HEK293 (cell line): ENCODE results near the gene P3H4.

Experiments
- CTCF ChIA-PET: fragments of 350-600 bp; formaldehyde crosslinking; extraction: SDS; loops from one replicate; lab custom pipeline; 2021; ENCODE audit warnings: antibody characterized with exemption; lab: Yijun Ruan, JAX
- POLR2A ChIA-PET: fragments of 300-600 bp; formaldehyde crosslinking; extraction: SDS; loops from one replicate; lab custom pipeline; 2020; ENCODE audit warnings: antibody characterized with exemption, inconsistent platforms; lab: Yijun Ruan, JAX
- H3K27ac ChIP-seq: fragments of 200-500 bp; sonication (Bioruptor generic); 2 replicates; pipeline ENCODE4 v1.5.1; 2014; ENCODE audit warnings: low read depth, low read length, control low read depth, inconsistent platforms; ENCODE audit errors: extremely low read depth
- H3K36me3 ChIP-seq, 2 experiments: fragments of 200-500 bp in 1 of 2; sonication (Bioruptor generic) in 1 of 2; 1 replicate in 1 of 2; 2 replicates in 1 of 2; pipeline ENCODE4 v1.5.1; 2014 to 2017; ENCODE audit warnings: inconsistent platforms in 2 of 2, low read length in 2 of 2; ENCODE audit not compliant: control insufficient read depth in 2 of 2, insufficient read depth in 1 of 2
- H3K4me1 ChIP-seq: fragments of 200-500 bp; sonication (Bioruptor generic); 2 replicates; pipeline ENCODE4 v1.5.1; 2014; ENCODE audit warnings: mild to moderate bottlenecking, low read length, inconsistent platforms; ENCODE audit not compliant: control insufficient read depth, insufficient read depth
- H3K4me3 ChIP-seq: 2 replicates; pipeline ENCODE4 v1.5.1; 2011; ENCODE audit warnings: low read depth, mild to moderate bottlenecking, control low read depth, low read length, moderate library complexity
- H3K9me3 ChIP-seq: fragments of 200-500 bp; sonication (Bioruptor generic); 2 replicates; pipeline ENCODE4 v1.5.1; 2014; ENCODE audit warnings: low read depth, low read length, inconsistent platforms; ENCODE audit not compliant: control insufficient read depth, insufficient read depth
- ATF2 ChIP-seq: fragments of 450-650 bp; formaldehyde crosslinking; IDR thresholded peaks from 2 replicates; pipeline ENCODE4 v1.5.1; 2016; ENCODE audit warnings: missing biosample characterization, missing genetic modification characterization, low read depth
- GLI2 ChIP-seq: fragments of 450-650 bp; formaldehyde crosslinking; IDR thresholded peaks from 2 replicates; pipeline ENCODE4; 2017; ENCODE audit warnings: missing biosample characterization, missing genetic modification characterization, low read depth, borderline replicate concordance
- OVOL3 ChIP-seq: fragments of 450-650 bp; formaldehyde crosslinking; IDR thresholded peaks from 2 replicates; pipeline ENCODE4 v1.5.1; 2016; ENCODE audit warnings: missing biosample characterization, missing genetic modification characterization
- PBX3 ChIP-seq: sonication (generic); formaldehyde crosslinking; IDR thresholded peaks from 2 replicates; pipeline ENCODE4 v1.8.1; 2022; ENCODE audit warnings: mild to moderate bottlenecking, moderate library complexity, missing genetic modification reagents
- RBAK ChIP-seq: fragments of 450-650 bp; formaldehyde crosslinking; IDR thresholded peaks from 2 replicates; pipeline ENCODE4 v1.5.1; 2016; ENCODE audit warnings: missing biosample characterization, missing genetic modification characterization
- REPIN1 ChIP-seq: fragments of 450-650 bp; formaldehyde crosslinking; IDR thresholded peaks from 2 replicates; pipeline ENCODE4 v1.5.1; 2017; ENCODE audit warnings: missing biosample characterization, missing genetic modification characterization, low read depth
- SALL2 ChIP-seq: fragments of 450-650 bp; formaldehyde crosslinking; IDR thresholded peaks from 2 replicates; pipeline ENCODE4 v1.5.0; 2017; ENCODE audit warnings: missing biosample characterization, mild to moderate bottlenecking, missing genetic modification characterization, borderline replicate concordance
- SETDB1 ChIP-seq: IDR thresholded peaks from one replicate; pipeline ENCODE4 v1.6.1; 2017; ENCODE audit warnings: mild to moderate bottlenecking, low read length, moderate library complexity, mixed read lengths; ENCODE audit not compliant: insufficient read length
- TSHZ1 ChIP-seq: fragments of 450-650 bp; formaldehyde crosslinking; IDR thresholded peaks from 2 replicates; pipeline ENCODE4 v1.5.1; 2016; ENCODE audit warnings: missing biosample characterization, missing genetic modification characterization, borderline replicate concordance
- ZBTB17 ChIP-seq: fragments of 450-650 bp; formaldehyde crosslinking; IDR thresholded peaks from 2 replicates; pipeline ENCODE4 v1.5.1; 2016; ENCODE audit warnings: missing biosample characterization, missing genetic modification characterization
- ZBTB20 ChIP-seq: fragments of 450-650 bp; formaldehyde crosslinking; IDR thresholded peaks from 2 replicates; pipeline ENCODE4 v1.5.1; 2016; ENCODE audit warnings: missing biosample characterization, missing genetic modification characterization
- ZBTB8A ChIP-seq: fragments of 450-650 bp; formaldehyde crosslinking; IDR thresholded peaks from 2 replicates; pipeline ENCODE4 v1.5.1; 2016; ENCODE audit warnings: missing biosample characterization, missing genetic modification characterization
- ZNF10 ChIP-seq: fragments of 450-650 bp; formaldehyde crosslinking; IDR thresholded peaks from 2 replicates; pipeline ENCODE4 v1.5.1; 2017; ENCODE audit warnings: missing biosample characterization, missing genetic modification characterization
- ZNF114 ChIP-seq: fragments of 450-650 bp; formaldehyde crosslinking; IDR thresholded peaks from 2 replicates; pipeline ENCODE4 v1.5.0; 2017; ENCODE audit warnings: missing biosample characterization, missing genetic modification characterization
- ZNF202 ChIP-seq: fragments of 450-650 bp; formaldehyde crosslinking; IDR thresholded peaks from 2 replicates; pipeline ENCODE4 v1.5.1; 2016; ENCODE audit warnings: missing biosample characterization, missing genetic modification characterization, borderline replicate concordance
- ZNF221 ChIP-seq: fragments of 450-650 bp; formaldehyde crosslinking; IDR thresholded peaks from 2 replicates; pipeline ENCODE4 v1.5.1; 2017; ENCODE audit warnings: missing biosample characterization, missing genetic modification characterization, borderline replicate concordance
- ZNF266 ChIP-seq: fragments of 450-650 bp; formaldehyde crosslinking; IDR thresholded peaks from 2 replicates; pipeline ENCODE4 v1.5.1; 2016; ENCODE audit warnings: missing biosample characterization, missing genetic modification characterization, low read depth
- ZNF341 ChIP-seq: fragments of 450-650 bp; formaldehyde crosslinking; IDR thresholded peaks from 2 replicates; pipeline ENCODE4; 2016; ENCODE audit warnings: low read depth, missing biosample characterization, missing genetic modification characterization
- ZNF48 ChIP-seq: fragments of 450-650 bp; formaldehyde crosslinking; IDR thresholded peaks from 2 replicates; pipeline ENCODE4 v1.5.1; 2016; ENCODE audit warnings: missing biosample characterization, missing genetic modification characterization
- ZNF513 ChIP-seq: fragments of 450-650 bp; IDR thresholded peaks from 2 replicates; pipeline ENCODE4 v1.5.1; 2018; ENCODE audit warnings: missing biosample characterization, missing genetic modification characterization
- ZNF610 ChIP-seq: fragments of 450-650 bp; formaldehyde crosslinking; IDR thresholded peaks from 2 replicates; pipeline ENCODE4 v1.5.1; 2016; ENCODE audit warnings: missing biosample characterization, missing genetic modification characterization, borderline replicate concordance
- ZNF639 ChIP-seq: fragments of 450-650 bp; formaldehyde crosslinking; IDR thresholded peaks from 2 replicates; pipeline ENCODE4 v1.5.1; 2016; ENCODE audit warnings: missing biosample characterization, missing genetic modification characterization
- ZNF658 ChIP-seq: fragments of 450-650 bp; formaldehyde crosslinking; IDR thresholded peaks from 2 replicates; pipeline ENCODE4; 2016; ENCODE audit warnings: missing biosample characterization, missing genetic modification characterization
- ZNF670 ChIP-seq: fragments of 450-650 bp; formaldehyde crosslinking; IDR thresholded peaks from 2 replicates; pipeline ENCODE4 v1.5.1; 2016; ENCODE audit warnings: missing biosample characterization, missing genetic modification characterization, low read depth
- ZNF768 ChIP-seq: fragments of 450-650 bp; formaldehyde crosslinking; IDR thresholded peaks from 2 replicates; pipeline ENCODE4 v1.5.1; 2018; ENCODE audit warnings: missing biosample characterization, mild to moderate bottlenecking, missing genetic modification characterization
- ZSCAN23 ChIP-seq: fragments of 450-650 bp; formaldehyde crosslinking; IDR thresholded peaks from 2 replicates; pipeline ENCODE4 v1.5.1; 2016; ENCODE audit warnings: missing biosample characterization, missing genetic modification characterization
- ZSCAN4 ChIP-seq: fragments of 450-650 bp; formaldehyde crosslinking; IDR thresholded peaks from 2 replicates; pipeline ENCODE4 v1.5.1; 2017; ENCODE audit warnings: missing biosample characterization, missing genetic modification characterization

The P3H4 gene

GRCh38 chr17:41786227-41787020, 25.3 kb downstream of the P3H4 start, which contains the start of gene JUP:
JUP (minus strand) TSS chr17:41786711; CDS start chr17:41771854, 14,857 bp downstream.
- H3K36me3 ChIP-seq: peaks cover 0 to 6% of the 10 kb centered on the region in 2 experiments; a peak in 2 of 3 replicates
- H3K4me1 ChIP-seq: peaks cover 12% of the 10 kb centered on the region
- H3K4me3 ChIP-seq: peak within 1 kb of the TSS; percentile 61
- POLR2A ChIA-PET: interaction anchor here (0.6 to 4.4 kb wide), 47 partner anchors 8 to 1607 kb away, joined by 3 to 105 read pairs (median 5); partner anchors contain the start of genes ACLY, DNAJC7, EIF1 and FKBP10
- CTCF ChIA-PET: interaction anchor here (0.5 to 4.7 kb wide), 29 partner anchors 11 to 363 kb away, joined by 3 to 108 read pairs (median 5); partner anchors contain the start of genes HAP1, KLHL10, NT5C3B and P3H4
- H3K9me3 ChIP-seq: no peaks in the 10 kb centered on the region
- H3K27ac ChIP-seq: peak within 1 kb of the TSS; percentile 53; the same call in 1 of the 2 replicates
- TF ChIP-seq ZNF114 (tag by site-specific recombination) (no peak), OVOL3 (tag by site-specific recombination) (no peak), ZNF341 (tag by site-specific recombination) (no peak), SETDB1 (no peak), ZNF513 (tag by site-specific recombination) (peak; percentile 32; the same call in 1 of the 2 replicates), ZNF202 (no peak), ZNF221 (tag by site-specific recombination) (no peak), PBX3 (peak; percentile 96), ZSCAN4 (tag by site-specific recombination) (no peak), ZNF266 (no peak), ZNF658 (no peak), ZBTB17 (0 out of 2 replicates have a peak, but pooled peaks have one; percentile 38), ZBTB8A (no peak), SALL2 (tag by site-specific recombination) (no peak), TSHZ1 (tag by site-specific recombination) (no peak), ZNF670 (tag by site-specific recombination) (no peak), ATF2 (no peak), ZNF10 (tag by site-specific recombination) (peak; percentile 97), ZBTB20 (tag by site-specific recombination) (no peak), REPIN1 (tag by site-specific recombination) (no peak), GLI2 (no peak), ZNF48 (no peak), ZNF610 (no peak; the same call in 1 of the 2 replicates), RBAK (tag by site-specific recombination) (no peak), ZNF639 (tag by site-specific recombination) (0 out of 2 replicates have a peak, but pooled peaks have one; percentile 6), ZSCAN23 (no peak), ZNF768 (no peak)
